HG02610 (cell line): Measurements from ENCODE around the gene RANBP1.
"Not testable (repeated sequence)": the region's sequence is repeated elsewhere in the genome, so short reads cannot be mapped to it uniquely, and the experiment has no call there.

ENCODE experiments used
- ATAC-seq: cut with Tn5 transposase; IDR thresholded peaks from one replicate; pipeline ENCODE4 v1.9.1; 2021; ENCODE audit warnings: mild to moderate bottlenecking, moderate library complexity; ENCODE audit not compliant: unreplicated experiment

Gene RANBP1

DNA sequence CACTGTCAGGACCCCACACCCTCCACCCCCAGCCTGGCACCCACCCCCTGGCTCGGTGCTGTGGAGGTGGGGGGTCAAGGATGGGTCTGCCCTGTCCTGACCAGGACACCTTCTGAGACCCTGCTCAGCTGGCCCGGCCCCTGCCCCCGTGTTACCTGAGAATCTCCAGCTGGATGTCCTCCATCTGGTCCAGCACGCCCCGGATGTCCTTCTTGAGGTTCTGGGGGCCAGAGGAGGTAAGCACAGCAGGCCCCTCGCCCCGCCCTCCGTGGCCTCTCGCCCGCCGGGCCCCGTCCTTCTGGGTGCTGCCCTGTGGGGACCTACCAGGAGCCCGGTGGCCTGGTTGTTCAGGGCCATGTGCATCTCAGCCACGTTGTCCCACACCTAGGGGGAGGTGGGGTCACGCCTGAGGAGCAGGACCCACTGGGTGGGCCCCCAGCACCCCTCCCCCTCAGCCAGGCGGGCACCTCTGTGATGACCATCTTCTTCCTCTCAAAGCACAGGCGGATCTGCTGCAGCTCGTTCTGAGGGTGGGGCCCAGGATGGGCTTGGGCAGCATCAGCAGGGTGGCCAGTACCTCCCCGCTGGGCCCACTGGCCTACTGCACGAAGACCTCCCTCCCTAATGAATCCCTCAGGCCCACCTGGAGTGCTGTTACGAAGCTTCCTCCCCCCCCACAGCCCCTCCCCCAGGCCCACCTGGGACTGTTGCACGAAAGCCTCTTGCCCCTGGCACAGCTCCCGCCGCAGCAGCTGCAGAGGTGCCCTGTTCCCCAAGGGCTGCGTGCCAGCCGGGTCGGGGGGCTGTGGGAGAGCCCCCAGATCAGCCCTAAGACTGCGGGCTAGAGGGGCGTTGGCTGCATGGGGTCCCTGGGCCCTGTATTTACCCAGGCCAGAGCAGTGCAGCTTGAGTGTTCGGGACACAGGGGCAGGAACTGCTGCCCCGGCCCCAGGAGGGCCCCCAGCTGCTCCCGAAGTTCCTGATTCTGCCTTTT is 33.6 kb downstream of the RANBP1 start:
- no peak for ATAC-seq

- no peak for ATAC-seq
Observed at GRCh38 chr22:20150381-20151275, 34.7 kb downstream of the RANBP1 start, which contains the start of gene CCDC188. TSS of gene CCDC188 (minus strand) at chr22:20151055. CDS start at chr22:20150986, 69 bp downstream.

- ATAC-seq = no peak
Observed at GRCh38 chr22:20151276-20151588, 35.3 kb downstream of the RANBP1 start.

DNA sequence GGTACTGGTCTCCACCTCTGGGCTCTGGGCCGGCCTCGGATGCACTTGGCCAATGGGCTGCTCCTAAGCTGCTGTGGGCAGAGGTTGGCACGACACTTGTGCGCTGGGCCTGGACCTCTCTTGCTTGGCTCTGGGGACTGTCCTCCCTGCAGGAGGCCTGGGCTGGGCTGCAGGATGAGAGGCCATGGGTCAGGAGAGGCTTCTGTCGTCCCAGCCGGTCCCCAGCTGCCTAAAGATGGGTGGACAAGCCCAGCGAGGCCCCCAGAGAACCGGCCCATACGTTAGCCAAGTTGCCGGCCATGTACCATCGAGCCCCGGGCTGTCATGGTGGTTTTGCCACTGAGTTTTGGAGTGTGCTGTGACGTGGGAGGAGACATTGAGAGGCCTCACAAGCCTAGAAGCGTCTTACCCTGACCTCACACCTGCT is 36.6 kb downstream of the RANBP1 start:
- ATAC-seq = no peak

DNA sequence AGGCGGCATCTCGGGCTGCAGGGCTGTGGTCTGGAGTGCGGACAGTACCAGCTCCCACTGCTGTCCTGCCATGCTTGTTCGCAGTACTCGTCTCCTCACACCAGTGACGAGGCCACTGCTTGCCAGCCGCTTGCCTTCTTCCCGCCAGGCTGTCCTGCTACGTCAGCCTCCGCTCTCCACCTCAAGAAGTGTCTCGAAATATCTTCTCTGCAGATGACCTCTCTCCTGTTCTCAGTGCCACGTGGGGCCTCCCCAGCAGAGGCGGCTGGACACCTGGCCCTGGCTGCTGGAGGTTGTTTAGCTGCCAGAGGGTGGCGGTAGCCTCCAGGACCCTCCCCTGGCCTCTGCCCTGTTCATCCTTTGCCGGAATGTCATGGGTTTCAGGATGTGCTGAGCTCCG is 38.0 kb downstream of the RANBP1 start:
- ATAC-seq = no peak

- no peak for ATAC-seq
Observed at GRCh38 chr22:20154602-20155187, 38.8 kb downstream of the RANBP1 start.

DNA sequence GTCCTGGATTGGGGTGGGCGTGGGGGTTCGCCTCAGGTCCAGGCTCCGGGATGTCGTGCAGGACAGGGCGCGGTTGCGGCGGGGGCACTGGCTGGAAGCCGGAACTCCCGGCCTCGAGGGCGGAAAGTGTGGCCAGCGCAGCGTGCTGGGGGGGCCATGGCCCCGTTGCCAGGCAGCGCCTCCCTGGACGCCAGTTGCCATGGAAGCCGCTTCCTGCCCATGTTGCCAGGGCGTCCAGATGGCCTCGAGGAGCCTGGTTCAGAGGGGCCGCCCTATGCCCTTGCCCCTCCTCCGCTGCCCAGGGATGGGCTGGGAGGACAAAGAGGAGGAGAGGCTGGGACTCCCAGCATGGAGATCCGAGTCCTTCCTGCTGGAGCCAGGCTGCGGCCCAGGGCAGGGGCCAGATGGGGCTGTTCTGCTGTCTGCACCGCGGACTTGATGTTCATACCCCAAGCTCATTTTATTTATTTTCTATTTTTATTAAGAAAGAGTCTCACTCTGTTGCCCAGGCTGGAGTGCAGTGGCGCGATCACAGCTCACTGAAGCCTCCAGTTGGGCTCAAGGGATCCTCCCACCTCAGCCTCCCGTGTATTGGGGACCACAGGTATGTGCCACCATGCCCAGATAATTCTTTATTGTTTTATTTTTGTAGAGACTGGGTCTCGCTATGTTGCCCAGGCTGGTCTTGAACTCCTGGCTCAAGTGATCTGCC is 39.6 kb downstream of the RANBP1 start:
- no peak for ATAC-seq

DNA sequence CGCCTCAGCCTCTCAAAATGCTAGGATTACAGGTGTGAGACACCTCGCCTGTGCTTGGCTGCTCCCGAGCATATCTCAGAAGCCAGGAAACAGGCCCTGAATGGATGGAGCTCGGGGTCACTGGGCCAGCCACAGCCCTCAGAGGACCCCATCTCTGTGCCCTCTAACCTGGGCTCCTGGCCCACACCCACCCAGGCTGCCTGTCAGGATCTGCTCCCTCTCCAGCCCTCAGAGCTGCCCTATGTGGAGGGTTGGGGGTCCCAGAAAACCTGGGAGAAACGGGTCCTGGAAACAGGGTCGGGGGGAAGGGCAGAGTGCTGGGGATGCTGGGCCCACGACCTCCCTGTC is 40.1 kb downstream of the RANBP1 start:
- ATAC-seq = no peak

DNA sequence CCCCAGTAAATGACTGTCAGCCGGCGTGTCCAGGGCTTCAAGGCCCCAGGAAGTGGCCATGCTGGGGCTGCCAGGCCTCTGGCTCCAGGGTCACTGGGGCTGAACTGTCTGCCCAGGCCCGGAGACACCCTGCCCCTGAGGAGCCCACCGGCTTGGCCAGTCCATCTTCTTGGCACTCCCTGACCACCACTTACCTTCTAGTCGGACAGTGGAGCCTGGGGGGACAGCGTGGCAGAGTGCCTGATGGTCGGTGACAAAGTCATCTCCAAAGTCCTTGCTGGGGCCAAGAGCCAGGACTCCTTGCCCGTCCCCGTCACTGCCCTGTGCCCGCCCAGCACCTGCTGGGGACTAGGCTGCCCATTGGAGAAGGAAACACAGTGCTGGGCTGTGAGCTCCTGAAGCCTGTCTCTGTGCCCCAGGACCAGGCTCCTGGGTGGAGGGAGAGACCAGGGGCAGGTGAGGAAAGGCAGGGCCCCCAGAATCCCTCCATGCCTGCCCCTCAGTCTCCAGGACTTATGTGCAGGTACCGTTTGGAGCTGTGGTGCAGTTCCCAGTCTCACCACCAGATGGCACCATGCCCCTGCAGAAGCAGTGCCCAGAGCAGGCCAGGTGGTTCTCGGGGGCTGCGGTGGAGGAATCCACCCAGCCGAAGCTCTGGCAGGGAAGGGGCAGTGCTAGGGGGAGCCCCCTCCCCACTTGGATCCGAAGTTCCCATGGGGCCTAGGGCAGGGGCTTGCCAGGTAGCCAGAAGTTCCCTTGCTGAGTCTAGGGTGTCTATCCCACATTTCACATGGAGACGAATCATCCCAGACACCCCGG is 40.9 kb downstream of the RANBP1 start:
- ATAC-seq = no peak

DNA sequence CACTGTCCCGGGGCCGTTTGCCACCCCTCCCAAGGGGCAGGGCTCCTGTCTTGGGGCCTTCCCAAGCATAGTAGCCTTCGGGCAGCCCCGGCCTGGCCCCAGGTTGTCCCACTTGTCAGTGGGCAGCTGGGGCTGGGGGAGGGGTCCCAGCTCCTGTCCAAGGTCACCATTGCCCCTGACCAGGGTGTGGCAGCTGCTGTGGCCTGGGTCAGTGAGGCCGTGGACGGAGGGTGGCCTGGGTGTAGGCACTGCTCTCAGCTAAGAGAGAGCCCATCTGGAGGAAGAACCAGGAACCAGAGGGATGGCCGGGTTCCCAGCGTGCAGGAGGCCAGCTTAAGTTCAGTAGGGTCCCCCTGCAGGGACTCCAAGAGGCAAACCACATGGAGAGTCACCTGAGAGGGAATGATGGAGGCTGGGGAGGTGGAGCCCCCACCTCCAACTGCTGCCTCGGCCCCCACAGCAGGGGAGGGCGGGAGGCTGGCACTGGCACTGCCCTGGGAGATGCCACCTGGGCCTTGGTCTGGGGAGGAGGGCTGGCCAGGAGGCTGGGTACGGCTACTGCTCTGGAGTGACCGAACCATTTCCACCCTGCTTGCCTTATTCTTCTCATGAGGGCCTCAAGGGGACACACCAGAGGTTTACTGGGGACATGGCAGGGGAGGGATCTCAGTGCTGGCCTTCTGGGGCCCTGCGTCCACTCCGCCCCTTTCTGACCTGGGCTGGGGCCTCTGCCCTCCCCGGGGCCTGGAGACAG is 41.7 kb downstream of the RANBP1 start:
- ATAC-seq = no peak

GRCh38 chr22:20158391-20159036 is 42.6 kb downstream of the RANBP1 start:
- no peak for ATAC-seq

DNA sequence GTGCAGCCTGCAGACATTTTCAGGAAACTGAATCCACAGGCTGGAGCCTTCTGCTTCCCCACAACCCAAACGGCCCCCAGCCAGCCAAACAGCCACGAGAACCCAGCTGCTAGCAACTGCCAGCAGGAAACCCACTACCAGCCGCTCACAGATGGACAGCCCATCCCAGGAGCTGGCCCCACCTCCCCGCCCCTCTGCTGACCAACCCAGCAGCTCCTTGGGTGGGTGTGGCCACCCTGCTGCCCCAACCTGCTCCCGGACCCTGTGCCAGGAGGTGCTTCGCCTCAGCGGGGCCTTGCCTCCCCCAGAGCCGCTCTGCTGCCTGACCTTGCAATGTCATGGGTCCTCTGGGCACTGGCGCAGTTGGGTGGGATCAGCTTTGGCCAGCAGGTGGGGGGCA is 43.2 kb downstream of the RANBP1 start:
- no peak for ATAC-seq

DNA sequence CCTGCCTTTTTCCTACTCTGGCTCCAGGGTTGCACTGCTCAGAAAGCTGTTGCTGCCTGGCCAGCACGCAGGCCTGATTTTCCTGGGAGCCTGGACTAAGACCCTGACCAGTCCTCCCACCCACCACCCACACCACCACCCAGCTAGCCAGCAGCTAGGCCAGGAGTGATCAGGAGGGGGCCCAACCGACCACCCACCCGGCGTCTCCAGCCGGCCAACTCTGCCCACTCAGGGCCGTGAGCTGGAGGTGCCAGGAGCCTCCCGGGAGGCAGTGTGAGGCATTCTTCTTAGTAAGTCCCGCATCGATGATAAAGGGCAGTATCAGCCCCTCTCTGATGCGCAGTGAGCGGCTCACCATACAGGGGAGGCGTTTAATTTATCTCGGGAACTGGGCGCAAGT is 43.6 kb downstream of the RANBP1 start:
- not testable (repeated sequence) for ATAC-seq

- ATAC-seq = no peak
Observed at GRCh38 chr22:20160041-20160440, 44.1 kb downstream of the RANBP1 start.

- no peak for ATAC-seq
Observed at GRCh38 chr22:20164863-20165262, 49.0 kb downstream of the RANBP1 start.

DNA sequence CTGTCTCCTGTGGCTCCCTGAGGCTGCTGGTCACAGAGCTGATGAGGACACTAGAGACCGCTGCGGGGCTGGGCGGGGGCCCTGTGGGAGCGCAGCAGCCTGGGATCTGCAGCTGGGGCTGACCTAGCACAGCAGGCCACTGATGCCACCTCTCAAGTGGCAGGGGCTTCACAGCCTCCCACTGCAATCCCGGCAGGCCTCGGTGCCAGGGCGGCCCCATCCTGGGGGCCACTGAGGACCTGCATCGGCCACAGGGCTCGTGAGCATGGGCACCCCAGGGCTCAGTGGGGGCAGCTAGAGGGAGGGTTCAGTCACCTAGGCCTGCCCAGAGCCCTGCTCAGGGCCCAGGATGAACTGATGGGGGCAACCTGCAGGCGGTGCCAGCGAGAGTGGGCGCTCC is 49.5 kb downstream of the RANBP1 start:
- ATAC-seq = no peak

DNA sequence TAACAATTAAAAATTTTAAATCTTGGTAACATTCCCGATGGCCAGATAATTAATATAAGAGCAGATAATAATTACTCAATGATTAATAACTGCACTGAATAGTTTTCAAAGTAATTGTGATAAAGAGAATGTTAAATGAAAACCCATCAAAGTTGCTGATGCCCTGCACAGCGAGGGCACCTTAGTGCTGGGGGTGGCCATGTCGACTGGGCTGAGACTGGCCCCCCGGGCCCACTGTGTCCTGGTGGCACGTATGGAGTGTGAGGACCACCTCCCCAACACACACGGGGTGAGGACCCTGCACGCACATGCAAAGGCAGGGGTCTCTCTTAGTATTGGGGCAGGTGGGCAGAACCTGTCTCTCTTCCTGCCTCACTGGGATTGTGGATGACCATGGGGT is 50.0 kb downstream of the RANBP1 start:
- ATAC-seq = no peak

GRCh38 chr22:20166703-20167102 is 50.8 kb downstream of the RANBP1 start:
- ATAC-seq = no peak
